Measurements from ENCODE around the gene SRRM1.
A peak's percentile ranks its signal among the peaks of the same experiment; 100 is the strongest.

Gene SRRM1, protein sequence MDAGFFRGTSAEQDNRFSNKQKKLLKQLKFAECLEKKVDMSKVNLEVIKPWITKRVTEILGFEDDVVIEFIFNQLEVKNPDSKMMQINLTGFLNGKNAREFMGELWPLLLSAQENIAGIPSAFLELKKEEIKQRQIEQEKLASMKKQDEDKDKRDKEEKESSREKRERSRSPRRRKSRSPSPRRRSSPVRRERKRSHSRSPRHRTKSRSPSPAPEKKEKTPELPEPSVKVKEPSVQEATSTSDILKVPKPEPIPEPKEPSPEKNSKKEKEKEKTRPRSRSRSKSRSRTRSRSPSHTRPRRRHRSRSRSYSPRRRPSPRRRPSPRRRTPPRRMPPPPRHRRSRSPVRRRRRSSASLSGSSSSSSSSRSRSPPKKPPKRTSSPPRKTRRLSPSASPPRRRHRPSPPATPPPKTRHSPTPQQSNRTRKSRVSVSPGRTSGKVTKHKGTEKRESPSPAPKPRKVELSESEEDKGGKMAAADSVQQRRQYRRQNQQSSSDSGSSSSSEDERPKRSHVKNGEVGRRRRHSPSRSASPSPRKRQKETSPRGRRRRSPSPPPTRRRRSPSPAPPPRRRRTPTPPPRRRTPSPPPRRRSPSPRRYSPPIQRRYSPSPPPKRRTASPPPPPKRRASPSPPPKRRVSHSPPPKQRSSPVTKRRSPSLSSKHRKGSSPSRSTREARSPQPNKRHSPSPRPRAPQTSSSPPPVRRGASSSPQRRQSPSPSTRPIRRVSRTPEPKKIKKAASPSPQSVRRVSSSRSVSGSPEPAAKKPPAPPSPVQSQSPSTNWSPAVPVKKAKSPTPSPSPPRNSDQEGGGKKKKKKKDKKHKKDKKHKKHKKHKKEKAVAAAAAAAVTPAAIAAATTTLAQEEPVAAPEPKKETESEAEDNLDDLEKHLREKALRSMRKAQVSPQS

DNA sequence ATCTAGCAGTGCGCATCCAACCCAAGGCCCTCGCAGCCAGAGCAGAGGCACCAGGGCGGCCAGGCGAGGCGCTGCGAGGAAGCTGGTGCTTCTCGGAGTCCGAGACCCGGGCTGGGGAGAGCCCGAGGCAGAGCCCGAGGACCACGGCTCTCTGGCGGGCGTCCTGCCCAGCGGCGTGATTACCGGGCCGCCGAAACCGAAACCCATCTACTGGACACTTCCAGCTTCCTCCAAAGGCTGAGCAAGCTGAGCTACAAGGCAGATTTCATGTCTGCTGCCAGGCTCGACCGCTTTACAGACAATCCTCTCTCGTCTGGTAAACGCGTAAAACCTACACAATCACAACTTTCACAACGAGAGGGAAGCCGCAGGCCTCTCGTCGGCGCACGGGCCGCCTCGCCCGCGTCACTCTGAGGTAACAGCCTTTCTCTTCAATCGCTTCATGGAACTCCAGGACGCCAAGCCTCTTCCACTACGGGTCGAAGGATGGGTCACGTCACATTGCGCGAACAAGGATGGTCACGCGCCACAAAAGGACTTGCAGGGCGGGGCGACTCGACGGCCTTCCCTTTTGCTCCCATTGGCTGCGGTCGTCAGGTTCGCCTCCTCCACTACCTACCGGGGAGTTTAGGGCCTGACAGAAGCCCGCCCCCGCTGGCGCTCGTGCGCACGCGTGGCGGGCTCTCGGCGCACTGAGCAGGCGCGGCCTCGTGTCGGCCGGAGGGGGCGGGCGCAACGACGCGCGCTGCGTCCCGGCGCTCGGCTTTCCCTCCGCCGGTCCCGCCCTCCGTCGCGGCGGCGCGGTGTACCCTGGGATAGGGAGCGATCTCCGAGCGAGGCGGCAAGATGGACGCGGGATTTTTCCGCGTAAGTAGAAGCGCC is at the start of gene SRRM1:
TSS of gene SRRM1 (plus strand) at position 822 of the 882 bp plus-strand sequence. CDS start at position 847, 25 bp downstream.
- DNase-seq (ENCODE audit: low spot score): peak; percentile 100

GRCh38 chr1:24594328-24594598 is 48.8 kb upstream of the SRRM1 start:
- no peak for DNase-seq (ENCODE audit: low spot score)

- no peak for DNase-seq (ENCODE audit: low spot score)
Measured at GRCh38 chr1:24596401-24596880, 46.7 kb upstream of the SRRM1 start.

DNA sequence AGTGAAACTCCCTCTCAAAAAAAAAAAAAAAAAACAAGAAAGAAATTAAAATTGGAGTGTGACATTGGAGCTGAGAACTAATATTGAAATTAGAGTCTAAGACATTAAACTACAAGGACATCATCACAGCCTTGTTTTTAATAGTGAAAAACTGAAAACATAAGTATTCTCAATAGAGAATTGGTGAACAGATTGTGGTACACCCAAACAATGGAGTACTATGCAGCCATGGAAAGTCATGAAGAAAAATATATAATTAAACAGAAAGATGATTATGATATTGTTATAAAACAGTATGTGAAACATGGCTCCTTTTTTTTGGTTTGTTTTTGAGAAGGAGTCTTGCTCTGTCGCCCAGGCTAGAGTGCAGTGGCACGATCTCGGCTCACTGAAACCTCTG is 43.8 kb upstream of the SRRM1 start:
- no peak for DNase-seq (ENCODE audit: low spot score)

DNA sequence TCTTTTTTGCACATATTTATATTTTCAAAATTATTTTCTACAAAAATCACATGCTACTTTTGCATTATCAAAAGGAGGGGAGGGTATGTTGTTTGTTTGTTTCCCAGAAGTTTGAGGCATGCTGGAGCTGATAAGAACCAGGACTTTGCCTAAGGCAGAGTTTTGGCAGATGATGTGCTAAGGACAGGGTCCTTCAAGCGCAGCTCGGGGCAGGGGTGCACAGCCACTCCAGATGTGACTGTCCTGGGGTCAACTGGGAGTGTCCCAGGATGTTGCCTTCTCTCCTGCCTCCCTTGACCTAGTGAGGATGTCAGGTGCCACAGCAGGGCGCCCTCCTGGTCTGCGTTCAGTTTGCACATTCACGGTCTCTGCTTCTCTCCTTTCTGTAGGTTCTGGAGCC is 42.6 kb upstream of the SRRM1 start:
- DNase-seq (ENCODE audit: low spot score): no peak

DNA sequence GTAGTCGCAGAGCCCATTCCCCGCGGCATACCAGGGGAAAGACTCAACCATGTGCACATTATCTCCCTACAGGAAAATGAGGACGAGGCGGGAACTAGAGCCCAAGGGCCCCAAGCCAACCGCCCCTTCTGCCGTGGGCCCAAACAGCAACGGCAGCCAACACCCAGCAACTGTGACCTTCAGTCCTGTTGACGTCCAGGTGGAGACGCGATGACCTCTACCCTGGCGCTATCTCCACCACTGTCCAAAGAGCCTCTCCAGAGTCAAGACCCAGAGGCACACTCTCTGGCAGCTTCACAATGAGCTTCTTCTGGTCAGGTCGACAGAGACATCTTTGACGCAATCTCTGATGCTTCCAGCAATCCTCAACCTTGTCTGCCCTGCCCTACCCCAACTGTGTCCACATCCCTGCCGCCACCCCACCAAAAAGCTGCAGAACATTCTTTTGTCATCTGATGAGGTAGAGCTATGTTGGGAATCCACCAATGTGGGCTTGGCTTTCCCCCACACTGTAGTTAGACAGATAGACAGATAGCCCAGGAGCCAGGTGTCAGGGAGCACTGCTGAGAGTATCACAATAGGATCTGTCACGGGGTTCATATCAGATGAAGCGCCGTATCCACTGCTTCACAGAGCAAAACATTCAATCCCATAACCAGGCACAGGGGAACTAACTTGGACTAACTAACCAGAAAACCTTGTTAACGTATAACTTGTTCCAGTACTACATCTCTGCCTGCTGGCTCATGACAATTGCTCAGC is 37.4 kb upstream of the SRRM1 start:
- DNase-seq (ENCODE audit: low spot score): no peak

DNA sequence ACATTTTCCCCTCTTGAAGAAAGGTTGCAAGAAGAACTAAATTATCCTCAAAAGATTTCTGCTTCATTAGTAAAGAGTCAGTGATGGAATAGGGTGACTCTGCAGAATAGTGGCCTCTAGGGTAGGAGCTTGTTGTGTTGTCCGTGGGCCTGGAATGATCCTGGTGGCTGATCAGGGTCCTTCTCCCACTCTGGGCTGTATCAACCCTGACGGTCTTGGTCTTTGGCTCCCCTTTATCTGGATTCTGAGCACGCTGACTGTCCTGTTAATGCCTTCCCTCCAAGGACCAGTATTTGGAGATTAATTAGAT is 36.9 kb upstream of the SRRM1 start:
- no peak for DNase-seq (ENCODE audit: low spot score)

- DNase-seq (ENCODE audit: low spot score): no peak
Measured at GRCh38 chr1:24606621-24607020, 36.5 kb upstream of the SRRM1 start.

GRCh38 chr1:24609949-24610517 is 33.1 kb upstream of the SRRM1 start:
- DNase-seq (ENCODE audit: low spot score): no peak

GRCh38 chr1:24619376-24619775 is 23.7 kb upstream of the SRRM1 start:
- DNase-seq (ENCODE audit: low spot score): peak; percentile 94

DNA sequence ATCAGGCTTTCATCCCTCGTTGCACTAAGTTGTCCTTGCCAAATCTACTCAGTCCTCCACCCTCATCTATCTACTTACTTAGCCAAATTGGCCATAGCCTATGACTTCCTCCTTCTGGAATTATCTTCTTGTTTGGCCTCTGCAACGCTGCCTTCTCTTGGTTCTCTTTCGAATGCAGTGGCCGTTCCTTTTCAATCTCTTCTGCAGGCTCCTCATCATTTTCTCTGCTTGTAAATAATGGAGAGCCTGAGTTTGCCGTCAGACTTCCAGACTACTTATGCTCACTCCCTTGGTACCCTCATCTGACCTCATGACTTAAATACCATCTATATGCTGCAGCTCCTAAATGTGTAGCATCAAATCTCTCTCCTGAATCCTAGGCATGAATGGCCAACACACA is 22.4 kb upstream of the SRRM1 start:
- no peak for DNase-seq (ENCODE audit: low spot score)

- no peak for DNase-seq (ENCODE audit: low spot score)
Measured at GRCh38 chr1:24621121-24621520, 22.0 kb upstream of the SRRM1 start.

GRCh38 chr1:24622218-24622617 is 20.9 kb upstream of the SRRM1 start:
- DNase-seq (ENCODE audit: low spot score): no peak

GRCh38 chr1:24632832-24633175 is 10.3 kb upstream of the SRRM1 start:
- DNase-seq (ENCODE audit: low spot score): no peak

- DNase-seq (ENCODE audit: low spot score): peak; percentile 95
Measured at GRCh38 chr1:24635195-24635843, 7.8 kb upstream of the SRRM1 start.

DNA sequence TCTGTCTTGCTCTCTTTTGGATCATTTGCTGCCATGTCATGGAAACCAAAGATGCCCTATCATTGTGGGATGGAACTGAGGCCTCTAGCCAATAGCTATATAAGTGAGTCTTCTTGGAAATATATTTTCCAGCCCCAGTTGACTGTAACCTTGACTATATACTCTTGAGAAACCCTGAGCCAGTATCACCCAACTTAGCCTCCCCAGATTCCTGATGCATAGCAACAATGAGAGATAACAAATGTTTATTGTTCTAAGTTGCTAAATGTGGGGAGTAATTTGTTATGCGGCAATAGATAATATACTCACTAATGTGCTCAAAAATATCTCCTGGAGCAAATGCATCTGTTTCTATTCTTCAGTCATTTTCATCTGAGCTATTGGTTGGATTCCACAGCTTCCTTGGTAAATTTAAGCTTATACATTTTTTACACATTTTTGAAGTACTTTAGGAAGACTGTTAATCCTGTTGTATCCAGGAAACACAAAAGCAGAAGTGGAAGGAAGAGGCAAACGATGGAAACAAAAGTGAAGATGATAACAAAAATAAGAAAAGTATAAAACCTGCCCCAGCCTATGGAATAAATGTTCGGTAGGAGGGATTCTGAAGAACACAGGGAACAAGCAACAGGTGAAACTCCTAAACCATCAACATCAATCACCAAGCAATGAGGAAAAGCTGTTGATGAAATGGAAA is 6.3 kb upstream of the SRRM1 start:
- no peak for DNase-seq (ENCODE audit: low spot score)

- DNase-seq (ENCODE audit: low spot score): no peak
Measured at GRCh38 chr1:24639094-24639493, 4.0 kb upstream of the SRRM1 start.

DNA sequence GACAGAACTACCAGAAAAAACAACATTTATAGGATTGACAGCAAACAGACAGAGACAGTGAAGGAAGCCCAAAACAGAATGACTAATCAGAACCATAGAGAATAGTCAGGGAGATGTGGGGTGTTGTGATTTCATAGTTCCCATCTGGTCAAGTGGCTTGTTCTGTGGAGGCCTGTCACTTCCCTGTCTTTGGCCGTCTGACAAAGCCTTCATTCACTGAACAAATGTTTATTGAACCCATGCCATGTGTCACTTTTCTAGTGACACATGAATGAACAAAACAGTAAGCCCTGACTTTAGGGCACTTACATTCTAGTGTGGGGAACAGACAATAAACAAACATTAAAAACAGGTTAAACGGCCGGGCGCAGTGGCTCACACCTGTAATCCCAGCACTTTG is 3.2 kb upstream of the SRRM1 start:
- peak; percentile 77 for DNase-seq (ENCODE audit: low spot score)

- DNase-seq (ENCODE audit: low spot score): no peak
Measured at GRCh38 chr1:24640288-24640687, 2.8 kb upstream of the SRRM1 start.

DNA sequence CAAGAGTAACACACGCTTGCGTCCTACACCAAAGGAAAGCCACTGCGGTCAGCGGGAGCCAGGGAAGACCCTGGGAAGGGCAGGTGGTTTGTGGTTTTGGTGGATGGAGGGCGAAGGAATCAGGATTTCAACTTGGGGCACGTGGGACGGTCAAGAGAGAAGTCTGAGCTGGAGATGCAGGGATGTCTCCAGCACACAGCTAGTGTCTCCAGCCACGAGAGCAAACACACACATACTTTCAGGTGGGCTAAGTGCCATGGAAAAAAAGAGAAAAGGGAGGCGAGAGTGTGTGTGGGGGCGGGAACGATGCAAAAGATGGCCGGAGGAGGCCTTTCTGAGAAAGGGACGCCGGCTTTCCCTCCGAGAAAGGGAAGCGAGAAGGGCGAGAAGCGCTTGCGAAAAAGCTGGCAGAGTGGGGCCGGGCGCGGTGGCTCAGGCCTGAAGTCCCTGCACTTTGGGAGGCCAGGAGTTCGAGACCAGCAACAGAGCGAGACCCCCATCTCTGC is 1.4 kb upstream of the SRRM1 start:
- peak; percentile 29 for DNase-seq (ENCODE audit: low spot score)

Data from pons (tissue), 1 donor.